Fibroblast of pulmonary artery (primary cell): ENCODE data around the gene RANBP3.
"Not testable (repeated sequence)": the region's sequence is repeated elsewhere in the genome, so short reads cannot be mapped to it uniquely, and the experiment has no call there.

Experiments used
- DNase-seq: peaks from one replicate; pipeline ENCODE4 v3.0.0-alpha.2; 2010; ENCODE audit warnings: low read depth
- H3K4me3 ChIP-seq: replicated peaks from 2 replicates; pipeline ENCODE4 v1.5.1; 2011; ENCODE audit warnings: low read depth, mild to moderate bottlenecking, control low read depth, low read length, moderate library complexity
- TF ChIP-seq, protein P1 (sequence below): IDR thresholded peaks from 2 replicates; pipeline ENCODE4 v1.5.1; 2011; ENCODE audit warnings: mild to moderate bottlenecking, control low read depth, low read length, inconsistent platforms; ENCODE audit errors: missing control alignments

The RANBP3 gene

DNA sequence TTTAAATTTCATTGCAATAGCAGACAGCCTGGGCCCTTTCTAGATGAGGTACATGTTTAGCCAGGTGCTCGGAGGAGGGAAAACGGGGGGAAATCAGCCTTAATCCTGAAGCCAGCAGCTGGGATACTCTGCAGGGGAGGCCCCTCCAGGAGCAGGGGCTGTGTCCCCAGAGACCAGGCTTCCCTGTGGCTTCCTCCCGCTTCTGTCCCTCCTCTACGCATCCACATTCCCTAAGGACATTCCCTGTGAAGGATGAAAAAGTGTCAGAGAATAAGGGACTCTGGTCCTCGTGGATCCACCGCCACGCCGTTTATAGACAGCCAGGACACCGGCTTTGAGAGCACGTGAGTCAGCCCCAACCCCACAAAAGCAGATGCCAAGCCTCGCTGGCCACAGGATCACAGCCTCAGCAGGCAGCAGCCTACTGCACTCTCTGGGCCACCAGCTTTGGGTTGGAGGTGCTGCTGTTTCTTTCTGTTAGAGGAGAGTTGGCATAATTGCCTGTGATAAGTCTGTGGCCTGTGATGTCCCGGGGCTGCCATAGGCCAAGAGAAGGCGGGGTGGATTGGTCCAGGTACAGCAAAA lies 36.7 kb upstream of the RANBP3 start:
- TF ChIP-seq, protein P1, sequence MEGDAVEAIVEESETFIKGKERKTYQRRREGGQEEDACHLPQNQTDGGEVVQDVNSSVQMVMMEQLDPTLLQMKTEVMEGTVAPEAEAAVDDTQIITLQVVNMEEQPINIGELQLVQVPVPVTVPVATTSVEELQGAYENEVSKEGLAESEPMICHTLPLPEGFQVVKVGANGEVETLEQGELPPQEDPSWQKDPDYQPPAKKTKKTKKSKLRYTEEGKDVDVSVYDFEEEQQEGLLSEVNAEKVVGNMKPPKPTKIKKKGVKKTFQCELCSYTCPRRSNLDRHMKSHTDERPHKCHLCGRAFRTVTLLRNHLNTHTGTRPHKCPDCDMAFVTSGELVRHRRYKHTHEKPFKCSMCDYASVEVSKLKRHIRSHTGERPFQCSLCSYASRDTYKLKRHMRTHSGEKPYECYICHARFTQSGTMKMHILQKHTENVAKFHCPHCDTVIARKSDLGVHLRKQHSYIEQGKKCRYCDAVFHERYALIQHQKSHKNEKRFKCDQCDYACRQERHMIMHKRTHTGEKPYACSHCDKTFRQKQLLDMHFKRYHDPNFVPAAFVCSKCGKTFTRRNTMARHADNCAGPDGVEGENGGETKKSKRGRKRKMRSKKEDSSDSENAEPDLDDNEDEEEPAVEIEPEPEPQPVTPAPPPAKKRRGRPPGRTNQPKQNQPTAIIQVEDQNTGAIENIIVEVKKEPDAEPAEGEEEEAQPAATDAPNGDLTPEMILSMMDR = no peak
- no peak for DNase-seq
- no peak overlapping the region for H3K4me3 ChIP-seq

DNA sequence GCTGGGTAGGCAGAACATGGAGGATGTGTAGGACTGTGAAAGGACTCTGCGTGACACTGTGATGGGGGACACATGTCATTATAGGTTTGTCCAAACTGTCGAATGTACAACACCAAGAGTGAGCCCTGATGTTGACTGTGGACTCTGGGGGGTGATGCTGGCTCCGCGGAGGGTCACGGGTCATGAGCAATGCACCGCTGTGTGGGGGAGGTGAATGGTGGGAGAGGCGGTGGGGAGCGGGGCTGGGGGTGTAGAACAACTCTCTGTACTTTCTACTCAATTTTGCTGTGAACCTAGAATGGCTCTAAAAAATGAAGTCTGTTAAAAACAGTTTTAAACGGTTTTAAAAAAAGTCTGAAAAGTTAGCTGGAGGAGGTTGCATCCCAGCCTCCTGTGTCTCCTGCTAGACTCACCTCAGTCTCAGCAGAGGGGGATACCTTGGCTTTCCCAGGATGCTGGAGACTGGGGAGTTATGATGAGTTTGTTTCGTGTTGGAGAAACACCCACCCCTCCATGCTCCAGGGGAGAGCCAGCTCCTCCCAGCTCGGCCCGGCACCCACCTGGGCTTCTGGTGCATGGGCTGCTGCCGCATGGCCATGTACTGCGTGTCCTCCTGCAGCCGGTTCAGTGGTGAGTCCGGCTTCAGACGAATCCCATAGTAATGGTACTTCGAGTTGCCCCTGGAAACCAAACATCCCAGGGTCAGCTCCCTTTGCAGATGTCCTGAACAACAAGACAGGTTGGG lies 34.7 kb upstream of the RANBP3 start:
- TF ChIP-seq, protein P1 = no peak
- no peak for DNase-seq
- no peak overlapping the region for H3K4me3 ChIP-seq

DNA sequence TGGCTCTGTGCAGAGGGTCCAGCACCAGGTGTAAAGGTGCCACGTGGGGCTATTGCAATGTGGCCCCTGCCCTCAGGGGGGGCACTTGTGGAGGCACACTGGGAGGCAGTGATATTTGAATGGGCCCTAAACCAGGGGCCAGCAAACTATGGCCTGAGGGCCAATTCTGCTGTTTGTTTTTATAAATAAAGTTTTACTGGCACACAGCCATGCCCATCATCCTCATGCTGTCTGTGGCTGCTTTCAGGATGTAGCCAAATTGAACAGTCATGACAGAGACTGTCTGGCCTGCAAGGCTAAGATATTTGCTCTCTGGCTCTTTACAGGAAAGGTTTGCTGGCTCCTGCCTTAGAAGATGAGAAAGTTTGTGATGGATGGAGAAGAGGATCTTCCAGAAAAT lies 33.9 kb upstream of the RANBP3 start:
- H3K4me3 ChIP-seq = no peak overlapping the region
- TF ChIP-seq, protein P1 = no peak
- no peak for DNase-seq

DNA sequence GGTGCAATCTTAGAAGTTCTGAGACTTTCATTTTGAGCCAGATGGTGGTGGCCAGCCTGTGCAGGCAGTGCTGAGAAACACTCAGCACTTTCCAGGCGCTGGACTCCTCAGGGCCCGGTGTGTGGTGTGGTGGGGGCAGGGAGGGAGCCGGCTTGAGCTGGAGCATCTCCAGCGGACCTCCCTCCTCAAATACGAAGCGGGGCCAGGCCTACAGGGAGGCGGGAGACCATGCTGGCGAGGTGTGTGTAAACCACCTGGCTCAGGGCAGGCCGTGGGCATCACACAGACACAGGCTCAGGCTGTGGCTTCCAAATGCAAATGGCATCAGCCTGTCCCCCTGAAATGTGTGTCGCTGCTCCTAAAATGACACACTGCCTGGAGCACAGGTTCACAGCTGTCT lies 33.3 kb upstream of the RANBP3 start:
- DNase-seq = no peak
- TF ChIP-seq, protein P1 = no peak

DNA sequence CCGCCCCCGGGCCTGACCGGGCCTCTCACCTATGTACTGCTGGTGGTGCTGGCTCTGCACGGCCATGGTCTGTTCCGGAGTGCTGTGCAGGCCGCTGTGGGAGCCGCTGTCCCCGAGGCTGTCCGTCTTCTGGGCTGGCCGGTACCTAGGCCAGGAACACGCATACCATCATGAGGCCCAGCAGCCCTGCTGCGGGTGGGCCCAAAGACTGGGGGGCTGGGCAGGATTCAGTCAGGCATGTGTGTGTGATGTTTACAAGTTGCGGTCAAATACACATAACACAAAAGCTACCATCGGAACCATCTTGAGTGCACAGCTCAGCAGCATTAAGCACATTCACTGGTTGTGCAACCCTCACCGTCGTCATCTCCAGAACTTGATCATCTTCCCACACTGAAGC lies 32.2 kb upstream of the RANBP3 start:
- TF ChIP-seq, protein P1 = no peak
- H3K4me3 ChIP-seq = no peak overlapping the region
- DNase-seq = no peak

More for the DNA sequence above, 33.3 kb upstream of the RANBP3 start:
- H3K4me3 ChIP-seq = no peak overlapping the region

DNA sequence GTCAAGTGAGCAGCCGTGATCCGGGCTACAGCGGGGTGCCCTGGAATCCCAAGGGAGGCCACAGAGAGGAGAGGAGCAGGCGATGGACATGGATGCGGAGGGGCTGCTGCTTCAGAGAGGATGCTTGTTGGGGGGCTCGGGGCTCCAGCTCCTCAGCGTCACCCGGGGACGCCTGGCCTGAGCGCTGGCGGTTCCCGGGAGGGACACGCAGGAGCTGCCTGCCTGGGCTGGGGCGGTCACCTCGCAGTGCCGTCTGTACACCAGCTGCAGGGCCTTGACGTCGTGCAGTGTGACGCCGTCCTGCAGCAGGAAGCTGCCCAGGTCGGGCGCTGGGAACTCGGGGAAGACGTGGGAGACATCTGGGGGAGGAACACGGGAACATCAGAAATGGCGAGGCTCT lies 29.9 kb upstream of the RANBP3 start:
- H3K4me3 ChIP-seq = no peak overlapping the region
- DNase-seq = no peak
- TF ChIP-seq, protein P1 = no peak

DNA sequence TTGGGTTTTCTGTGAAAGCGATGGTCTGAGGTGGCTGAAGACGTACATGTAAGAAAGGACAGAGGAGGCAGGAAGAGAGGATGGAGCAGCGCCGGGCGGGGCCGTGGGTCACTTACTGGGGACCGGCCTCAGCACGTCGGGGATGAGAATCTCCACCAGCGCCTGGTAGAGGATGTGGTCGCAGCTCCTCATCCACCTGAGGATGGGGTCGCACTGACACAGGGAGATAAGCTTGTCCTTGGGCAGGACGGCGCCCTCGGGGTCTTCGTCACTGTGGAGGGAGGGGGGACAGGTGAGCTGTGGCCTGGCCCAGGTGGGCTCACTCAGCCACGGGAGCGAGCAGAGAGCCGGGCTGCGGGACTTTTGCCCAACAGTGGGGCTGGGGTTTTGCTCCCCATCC lies 29.0 kb upstream of the RANBP3 start:
- TF ChIP-seq, protein P1 = no peak
- H3K4me3 ChIP-seq = no peak overlapping the region
- DNase-seq = no peak

DNA sequence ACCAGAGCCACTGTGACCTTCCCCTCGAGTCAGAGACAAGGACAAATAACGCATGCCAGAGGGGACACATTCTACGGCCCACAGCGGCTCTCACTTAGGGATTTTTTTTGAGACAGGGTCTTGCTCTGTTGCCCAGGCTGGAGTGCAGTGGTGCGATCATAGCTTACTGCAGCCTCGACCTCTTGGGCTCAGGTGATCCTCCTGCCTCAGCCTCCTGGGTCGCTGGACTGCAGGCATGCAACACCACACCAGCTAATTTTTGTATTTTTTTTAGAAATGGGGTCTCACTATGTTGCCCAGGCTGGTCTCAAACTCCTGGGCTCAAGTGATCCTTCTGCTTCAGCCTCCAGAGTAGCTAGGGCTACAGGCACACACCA lies 28.1 kb upstream of the RANBP3 start:
- not testable (repeated sequence) for DNase-seq, H3K4me3 ChIP-seq
